RWPE2 (cell line): ENCODE results near the gene ITCH.

Source experiments
- ATAC-seq: fragments of 200-7000 bp; cut with Tn5 transposase; 3 replicates; pipeline ENCODE4 v1.9.1; 2021; ENCODE audit warnings: low read depth
- DNase-seq: peaks from one replicate; pipeline ENCODE4 v3.0.0-alpha.2; 2020; ENCODE audit warnings: low spot score
- H3K27ac ChIP-seq: fragments of 450-650 bp; 2 replicates; pipeline ENCODE4 v1.5.1; 2017; ENCODE audit warnings: mild to moderate bottlenecking; ENCODE audit not compliant: poor library complexity, severe bottlenecking
- H3K27me3 ChIP-seq: fragments of 250-450 bp; sonication (Bioruptor Pico); 2 replicates; pipeline ENCODE4 v1.5.1; 2021; ENCODE audit warnings: mild to moderate bottlenecking, moderate library complexity; ENCODE audit not compliant: insufficient read depth, poor library complexity, severe bottlenecking
- H3K36me3 ChIP-seq: fragments of 250-450 bp; sonication (Bioruptor Pico); 2 replicates; pipeline ENCODE4 v1.5.1; 2020; ENCODE audit warnings: low read depth, mild to moderate bottlenecking, moderate library complexity
- H3K4me1 ChIP-seq: fragments of 250-450 bp; sonication (Bioruptor Pico); 2 replicates; pipeline ENCODE4 v1.5.1; 2021; ENCODE audit warnings: mild to moderate bottlenecking, moderate library complexity; ENCODE audit not compliant: insufficient read depth, poor library complexity, severe bottlenecking
- H3K4me3 ChIP-seq: fragments of 250-450 bp; sonication (Bioruptor Pico); 2 replicates; pipeline ENCODE4 v1.5.1; 2021; ENCODE audit warnings: mild to moderate bottlenecking, moderate library complexity; ENCODE audit not compliant: severe bottlenecking
- H3K9me3 ChIP-seq: fragments of 250-450 bp; sonication (Bioruptor Pico); 2 replicates; pipeline ENCODE4 v1.5.1; 2021; ENCODE audit warnings: mild to moderate bottlenecking, moderate library complexity; ENCODE audit not compliant: severe bottlenecking
- TF ChIP-seq, protein P1 (sequence below): fragments of 450-650 bp; IDR thresholded peaks from one replicate; pipeline ENCODE4 v1.5.1; 2017; ENCODE audit warnings: mild to moderate bottlenecking, moderate library complexity; ENCODE audit not compliant: poor library complexity, severe bottlenecking

Gene ITCH

GRCh38 chr20:34544109-34544796 is 181.2 kb downstream of the ITCH start:
- ATAC-seq (peak; percentile 52), DNase-seq (no peak)
- no peak overlapping the region for H3K27ac ChIP-seq
- TF ChIP-seq, protein P1, sequence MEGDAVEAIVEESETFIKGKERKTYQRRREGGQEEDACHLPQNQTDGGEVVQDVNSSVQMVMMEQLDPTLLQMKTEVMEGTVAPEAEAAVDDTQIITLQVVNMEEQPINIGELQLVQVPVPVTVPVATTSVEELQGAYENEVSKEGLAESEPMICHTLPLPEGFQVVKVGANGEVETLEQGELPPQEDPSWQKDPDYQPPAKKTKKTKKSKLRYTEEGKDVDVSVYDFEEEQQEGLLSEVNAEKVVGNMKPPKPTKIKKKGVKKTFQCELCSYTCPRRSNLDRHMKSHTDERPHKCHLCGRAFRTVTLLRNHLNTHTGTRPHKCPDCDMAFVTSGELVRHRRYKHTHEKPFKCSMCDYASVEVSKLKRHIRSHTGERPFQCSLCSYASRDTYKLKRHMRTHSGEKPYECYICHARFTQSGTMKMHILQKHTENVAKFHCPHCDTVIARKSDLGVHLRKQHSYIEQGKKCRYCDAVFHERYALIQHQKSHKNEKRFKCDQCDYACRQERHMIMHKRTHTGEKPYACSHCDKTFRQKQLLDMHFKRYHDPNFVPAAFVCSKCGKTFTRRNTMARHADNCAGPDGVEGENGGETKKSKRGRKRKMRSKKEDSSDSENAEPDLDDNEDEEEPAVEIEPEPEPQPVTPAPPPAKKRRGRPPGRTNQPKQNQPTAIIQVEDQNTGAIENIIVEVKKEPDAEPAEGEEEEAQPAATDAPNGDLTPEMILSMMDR = no peak
- no peaks in the 10 kb centered on the region for H3K9me3 ChIP-seq
- peaks cover 27% of the 10 kb centered on the region for H3K36me3 ChIP-seq
- H3K4me1 ChIP-seq = no peaks in the 10 kb centered on the region
- no peaks in the 10 kb centered on the region for H3K27me3 ChIP-seq
- H3K4me3 ChIP-seq = no peak overlapping the region

DNA sequence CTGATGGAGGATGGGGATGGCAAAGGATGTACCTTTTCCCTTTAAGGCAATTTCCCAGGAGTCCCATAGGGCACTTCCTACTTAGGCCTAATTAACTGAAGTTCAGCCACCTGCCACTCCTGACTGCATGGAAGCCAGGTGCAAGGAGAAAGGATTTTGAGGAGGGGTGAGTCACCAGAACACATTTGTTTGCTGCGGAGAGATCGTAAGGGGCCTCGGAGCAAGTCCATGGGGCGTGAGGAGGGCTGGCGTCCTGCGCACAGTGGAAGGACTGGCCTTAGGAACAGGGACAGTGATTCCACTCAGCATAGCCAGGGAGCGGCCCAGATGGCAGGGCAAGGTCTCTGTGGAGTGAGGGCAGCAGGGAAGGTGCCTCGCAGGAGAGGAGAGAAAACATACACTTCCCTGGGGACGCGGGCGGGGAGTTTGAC is 183.7 kb downstream of the ITCH start:
- TF ChIP-seq, protein P1 = no peak
- Histone ChIP-seq H3K27ac (no peak overlapping the region), H3K27me3 (no peaks in the 10 kb centered on the region), H3K9me3 (no peaks in the 10 kb centered on the region), H3K4me3 (no peak overlapping the region), H3K36me3 (peaks cover 2% of the 10 kb centered on the region), H3K4me1 (no peaks in the 10 kb centered on the region)
- DNase-seq (no peak), ATAC-seq (no peak)

DNA sequence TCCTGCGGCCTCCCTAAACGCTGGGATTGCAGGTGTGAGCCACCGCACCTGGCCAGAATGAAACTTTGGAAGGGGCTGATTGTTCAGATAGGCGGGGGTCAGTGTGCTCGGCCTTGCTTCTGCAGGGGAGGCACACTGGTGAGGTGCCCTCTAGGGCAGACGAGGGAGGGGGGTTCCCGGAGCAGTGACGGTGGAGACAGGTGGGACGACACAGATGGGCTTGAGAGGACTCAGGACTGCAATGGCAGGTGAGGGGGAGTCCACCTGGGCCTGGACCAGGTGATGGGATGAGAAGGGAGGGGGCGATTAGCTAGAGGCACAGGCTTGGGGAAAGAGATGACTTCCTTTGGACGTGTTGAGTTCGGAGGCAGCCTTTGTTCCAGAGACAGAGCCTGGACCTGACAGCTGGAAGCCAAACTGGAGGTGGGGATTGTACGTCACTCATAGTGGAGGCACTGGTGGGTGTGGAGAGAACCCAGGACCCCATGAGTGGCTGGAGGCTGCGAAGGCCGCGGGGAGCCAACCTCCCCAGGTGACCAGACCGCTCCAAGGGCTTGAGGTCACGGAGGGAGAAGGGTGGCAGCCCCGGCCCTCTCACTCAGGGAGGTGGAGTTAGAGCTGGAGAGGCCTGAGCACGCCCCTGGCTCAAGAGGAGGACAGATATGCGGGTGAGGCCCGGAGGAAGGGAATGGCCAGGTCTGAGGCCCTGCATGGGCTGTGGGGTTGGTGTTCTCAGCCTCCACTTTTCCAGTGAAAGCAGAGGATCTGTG is 185.0 kb downstream of the ITCH start:
- Histone ChIP-seq H3K4me1 (no peaks in the 10 kb centered on the region), H3K4me3 (no peak overlapping the region), H3K9me3 (no peaks in the 10 kb centered on the region), H3K36me3 (no peaks in the 10 kb centered on the region), H3K27me3 (no peaks in the 10 kb centered on the region), H3K27ac (no peak overlapping the region)
- ATAC-seq = 0 out of 3 replicates have a peak, but pooled peaks have one; percentile 1
- no peak for DNase-seq
- TF ChIP-seq, protein P1 = no peak

- peak; percentile 41; the same call in 2 of the 3 replicates for ATAC-seq
- Histone ChIP-seq H3K4me1 (no peaks in the 10 kb centered on the region), H3K36me3 (no peaks in the 10 kb centered on the region), H3K27ac (no peak overlapping the region), H3K9me3 (no peaks in the 10 kb centered on the region), H3K27me3 (no peaks in the 10 kb centered on the region), H3K4me3 (no peak overlapping the region)
- TF ChIP-seq, protein P1 = no peak
- no peak for DNase-seq
These were observed 186.3 kb downstream of the ITCH start for GRCh38 chr20:34549291-34549928.
